Measurements from ENCODE around the gene ILDR1.

Gene ILDR1

GRCh38 chr3:121975702-121976302 is 46.2 kb downstream of the ILDR1 start:
- no peak overlapping the region for H3K4me3 ChIP-seq (ENCODE audit: low read length)
- peaks cover 13% of the 10 kb centered on the region for H3K36me3 ChIP-seq (replicated peaks; ENCODE audit: low read depth, low read length)
- H3K9me3 ChIP-seq (ENCODE audit: insufficient read depth, low read length), result peaks cover 11% of the 10 kb centered on the region; the same call in 1 of the 2 replicates
- H4K20me1 ChIP-seq (ENCODE audit: insufficient read depth, low read length), result no peaks in the 10 kb centered on the region
- H3K27me3 ChIP-seq (ENCODE audit: low read depth, low read length), result no peaks in the 10 kb centered on the region
- H3K27ac ChIP-seq (ENCODE audit: low read length), result no peak overlapping the region
- no peaks in the 10 kb centered on the region for H3K79me2 ChIP-seq (ENCODE audit: low read length)
- no peak overlapping the region for H2AFZ ChIP-seq (ENCODE audit: low read depth, low read length)
- H3K4me2 ChIP-seq (ENCODE audit: low read length), result no peak overlapping the region
- TF ChIP-seq EZH2phosphoT487 (IDR thresholded peaks at IDR 0.05; ENCODE audit: low read depth) (no peak), CTCF (IDR thresholded peaks at IDR 0.05; ENCODE audit: low read depth, low read length) (peak; percentile 31)
- H3K4me1 ChIP-seq (ENCODE audit: low read length), result peaks cover 13% of the 10 kb centered on the region
- no peak overlapping the region for H3K9ac ChIP-seq (ENCODE audit: low read length)

GRCh38 chr3:121974601-121975111 is 47.4 kb downstream of the ILDR1 start:
- no peak overlapping the region for H3K9ac ChIP-seq (ENCODE audit: low read length)
- no peak overlapping the region for H3K4me3 ChIP-seq (ENCODE audit: low read length)
- no peaks in the 10 kb centered on the region for H3K27me3 ChIP-seq (ENCODE audit: low read depth, low read length)
- H3K4me2 ChIP-seq (ENCODE audit: low read length), result no peak overlapping the region
- H3K79me2 ChIP-seq (ENCODE audit: low read length), result no peaks in the 10 kb centered on the region
- no peaks in the 10 kb centered on the region for H4K20me1 ChIP-seq (ENCODE audit: insufficient read depth, low read length)
- no peak overlapping the region for H3K27ac ChIP-seq (ENCODE audit: low read length)
- H3K9me3 ChIP-seq (ENCODE audit: insufficient read depth, low read length), result peaks cover 11% of the 10 kb centered on the region; the same call in 1 of the 2 replicates
- H2AFZ ChIP-seq (ENCODE audit: low read depth, low read length), result no peak overlapping the region
- TF ChIP-seq EZH2phosphoT487 (IDR thresholded peaks at IDR 0.05; ENCODE audit: low read depth) (no peak), CTCF (IDR thresholded peaks at IDR 0.05; ENCODE audit: low read depth, low read length) (no peak)
- H3K36me3 ChIP-seq (replicated peaks; ENCODE audit: low read depth, low read length), result peaks cover 13% of the 10 kb centered on the region
- H3K4me1 ChIP-seq (ENCODE audit: low read length), result peaks cover 2% of the 10 kb centered on the region; the same call in 1 of the 2 replicates

- no peak overlapping the region for H3K27ac ChIP-seq (ENCODE audit: low read length)
Measured at GRCh38 chr3:121970047-121970446, 52.0 kb downstream of the ILDR1 start.

More at GRCh38 chr3:121970047-121970446, 52.0 kb downstream of the ILDR1 start:
- Histone ChIP-seq H3K36me3 (replicated peaks; ENCODE audit: low read depth, low read length) (peaks cover 9% of the 10 kb centered on the region), H3K79me2 (ENCODE audit: low read length) (no peaks in the 10 kb centered on the region), H4K20me1 (ENCODE audit: insufficient read depth, low read length) (no peaks in the 10 kb centered on the region), H3K9me3 (ENCODE audit: insufficient read depth, low read length) (peaks cover 7% of the 10 kb centered on the region; the same call in 1 of the 2 replicates), H3K4me1 (ENCODE audit: low read length) (no peaks in the 10 kb centered on the region), H2AFZ (ENCODE audit: low read depth, low read length) (no peak overlapping the region), H3K9ac (ENCODE audit: low read length) (no peak overlapping the region), H3K4me2 (ENCODE audit: low read length) (no peak overlapping the region), H3K27me3 (ENCODE audit: low read depth, low read length) (no peaks in the 10 kb centered on the region), H3K4me3 (ENCODE audit: low read length) (no peak overlapping the region)
- TF ChIP-seq EZH2phosphoT487 (IDR thresholded peaks at IDR 0.05; ENCODE audit: low read depth), result no peak
- no peak for TF ChIP-seq CTCF (IDR thresholded peaks at IDR 0.05; ENCODE audit: low read depth, low read length)

Data from OCI-LY3 (cell line).